RWPE1 (cell line): Measurements from ENCODE around the gene RNASE2.
"Not testable (repeated sequence)": the region's sequence is repeated elsewhere in the genome, so short reads cannot be mapped to it uniquely, and the experiment has no call there.

Experiments
- CTCF ChIA-PET: fragments of 350-600 bp; sonication (Branson Sonifier 250); formaldehyde crosslinking; extraction: SDS; loops from one replicate; lab custom pipeline; 2021; lab: Yijun Ruan, JAX
- POLR2A ChIA-PET: fragments of 400-600 bp; formaldehyde crosslinking; extraction: SDS; loops from one replicate; lab custom pipeline; 2020; ENCODE audit warnings: antibody characterized with exemption; ENCODE audit not compliant: low non-redundant PET; lab: Yijun Ruan, JAX
- DNase-seq: peaks from one replicate; pipeline ENCODE4 v3.0.0; 2012; ENCODE audit warnings: low spot score
- H3K27ac ChIP-seq: fragments of 450-650 bp; 2 replicates; pipeline ENCODE4 v1.5.1; 2017
- TF ChIP-seq, protein P1 (sequence below): fragments of 450-650 bp; conservative IDR thresholded peaks from 2 replicates; pipeline ENCODE4 v1.5.1; 2017; ENCODE audit warnings: low read depth, mild to moderate bottlenecking

RNASE2 gene

DNA sequence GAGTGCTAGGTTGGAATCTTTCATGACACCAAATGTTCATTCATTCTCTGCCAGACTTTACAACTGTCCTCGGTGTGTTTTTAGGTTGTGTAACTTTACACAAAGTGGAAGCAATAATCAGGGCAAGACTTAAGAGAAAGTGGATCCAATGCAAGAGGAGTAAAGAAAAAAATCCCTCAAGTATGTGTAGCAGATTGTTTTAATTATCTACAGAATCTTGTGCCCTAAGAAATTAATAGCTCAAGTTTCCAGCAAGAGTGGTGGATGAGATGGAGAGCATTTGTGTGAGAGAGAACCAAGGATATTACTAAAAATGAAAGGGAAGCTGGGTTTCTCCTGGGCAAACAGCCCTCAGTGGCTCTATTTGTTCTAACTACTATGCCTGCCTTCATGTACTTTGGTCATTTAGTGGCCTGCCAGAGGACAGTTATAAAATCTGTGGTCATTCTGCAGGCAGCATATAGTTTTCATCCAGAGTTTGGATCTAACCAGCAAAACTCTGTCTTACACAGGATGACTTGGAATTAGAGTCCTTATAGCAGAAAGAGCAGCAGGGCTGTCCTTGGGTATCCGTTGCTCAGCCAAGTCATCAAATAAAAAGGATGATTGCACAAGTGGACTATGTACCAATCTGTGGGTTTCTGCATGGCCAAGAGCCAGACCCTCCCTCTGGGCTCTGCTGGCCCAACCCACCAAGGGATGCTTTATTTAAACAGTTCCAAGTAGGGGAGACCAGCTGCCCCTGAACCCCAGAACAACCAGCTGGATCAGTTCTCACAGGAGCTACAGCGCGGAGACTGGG, at the start of gene RNASE2:
RNASE2 (plus strand) TSS at position 752 of the 802 bp plus-strand sequence. CDS start 285 bp downstream, outside the sequence.
- DNase-seq, CTCF ChIA-PET: not testable (repeated sequence)

DNA sequence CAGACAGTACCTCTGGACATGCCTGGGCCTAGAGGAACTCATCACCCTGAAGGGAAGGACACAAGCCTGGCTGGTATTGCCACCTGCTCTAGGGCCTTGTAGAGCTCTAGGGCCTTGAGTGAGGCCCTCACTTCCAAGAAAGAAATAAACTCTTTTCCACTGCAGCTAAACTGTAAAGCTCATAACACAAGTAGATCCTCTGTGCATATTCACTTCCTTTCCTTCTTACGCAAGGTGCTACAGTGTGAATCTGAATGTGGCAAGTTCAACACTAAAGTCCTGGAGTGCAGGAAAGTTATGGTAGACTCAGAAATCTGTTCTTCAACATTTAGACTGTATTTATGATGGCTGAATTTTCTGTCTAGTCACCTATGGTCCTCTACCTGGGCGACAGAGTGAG, 49.6 kb upstream of the RNASE2 start:
- no peak for DNase-seq
- TF ChIP-seq, protein P1, sequence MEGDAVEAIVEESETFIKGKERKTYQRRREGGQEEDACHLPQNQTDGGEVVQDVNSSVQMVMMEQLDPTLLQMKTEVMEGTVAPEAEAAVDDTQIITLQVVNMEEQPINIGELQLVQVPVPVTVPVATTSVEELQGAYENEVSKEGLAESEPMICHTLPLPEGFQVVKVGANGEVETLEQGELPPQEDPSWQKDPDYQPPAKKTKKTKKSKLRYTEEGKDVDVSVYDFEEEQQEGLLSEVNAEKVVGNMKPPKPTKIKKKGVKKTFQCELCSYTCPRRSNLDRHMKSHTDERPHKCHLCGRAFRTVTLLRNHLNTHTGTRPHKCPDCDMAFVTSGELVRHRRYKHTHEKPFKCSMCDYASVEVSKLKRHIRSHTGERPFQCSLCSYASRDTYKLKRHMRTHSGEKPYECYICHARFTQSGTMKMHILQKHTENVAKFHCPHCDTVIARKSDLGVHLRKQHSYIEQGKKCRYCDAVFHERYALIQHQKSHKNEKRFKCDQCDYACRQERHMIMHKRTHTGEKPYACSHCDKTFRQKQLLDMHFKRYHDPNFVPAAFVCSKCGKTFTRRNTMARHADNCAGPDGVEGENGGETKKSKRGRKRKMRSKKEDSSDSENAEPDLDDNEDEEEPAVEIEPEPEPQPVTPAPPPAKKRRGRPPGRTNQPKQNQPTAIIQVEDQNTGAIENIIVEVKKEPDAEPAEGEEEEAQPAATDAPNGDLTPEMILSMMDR, result no peak
- POLR2A ChIA-PET, result no interaction called here
- H3K27ac ChIP-seq, result no peak overlapping the region
- CTCF ChIA-PET, result no interaction called here

More for the DNA sequence above, at the start of gene RNASE2:
- POLR2A ChIA-PET, H3K27ac ChIP-seq: not testable (repeated sequence)

DNA sequence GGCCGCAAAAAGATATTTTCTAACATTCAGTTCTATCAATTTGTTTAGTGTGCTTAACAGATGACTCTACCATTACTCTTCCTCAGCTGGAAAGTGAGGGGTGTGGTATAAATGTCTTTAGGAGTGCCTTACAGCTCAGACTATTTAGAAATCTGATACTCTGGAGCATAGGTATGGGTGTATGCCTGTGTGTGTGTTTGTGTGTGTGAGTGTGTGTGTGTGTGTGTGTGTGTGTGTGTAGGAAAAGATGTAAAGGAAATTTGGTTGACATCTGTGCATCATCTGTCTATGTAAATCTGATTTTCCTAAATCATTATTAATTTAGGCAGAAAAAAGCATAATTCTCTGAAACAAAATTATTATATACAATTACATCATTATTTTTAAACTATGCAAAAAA, 48.1 kb upstream of the RNASE2 start:
- POLR2A ChIA-PET, result no interaction called here
- no peak overlapping the region for H3K27ac ChIP-seq
- DNase-seq, result no peak
- CTCF ChIA-PET, result interaction anchor here (0.7 kb wide), 1 partner anchor 402 kb away, joined by 6 read pairs; no protein-coding TSS in a partner anchor
- TF ChIP-seq, protein P1, result no peak

DNA sequence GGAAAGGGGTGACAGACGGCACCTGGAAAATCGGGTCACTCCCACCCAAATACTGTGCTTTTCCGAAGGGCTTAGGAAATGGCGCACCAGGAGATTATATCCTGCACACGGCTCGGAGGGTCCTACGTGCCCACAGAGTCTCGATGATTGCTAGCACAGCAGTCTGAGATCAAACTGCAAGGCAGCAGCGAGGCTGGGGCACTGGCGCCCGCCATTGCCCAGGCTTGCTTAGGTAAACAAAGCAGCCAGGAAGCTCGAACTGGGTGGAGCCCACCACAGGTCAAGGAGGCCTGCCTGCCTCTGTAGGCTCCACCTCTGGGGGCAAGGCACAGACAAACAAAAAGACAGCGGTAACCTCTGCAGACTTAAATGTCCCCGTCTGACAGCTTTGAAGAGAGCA, 44.5 kb upstream of the RNASE2 start:
- CTCF ChIA-PET, POLR2A ChIA-PET, DNase-seq, H3K27ac ChIP-seq: not testable (repeated sequence)

DNA sequence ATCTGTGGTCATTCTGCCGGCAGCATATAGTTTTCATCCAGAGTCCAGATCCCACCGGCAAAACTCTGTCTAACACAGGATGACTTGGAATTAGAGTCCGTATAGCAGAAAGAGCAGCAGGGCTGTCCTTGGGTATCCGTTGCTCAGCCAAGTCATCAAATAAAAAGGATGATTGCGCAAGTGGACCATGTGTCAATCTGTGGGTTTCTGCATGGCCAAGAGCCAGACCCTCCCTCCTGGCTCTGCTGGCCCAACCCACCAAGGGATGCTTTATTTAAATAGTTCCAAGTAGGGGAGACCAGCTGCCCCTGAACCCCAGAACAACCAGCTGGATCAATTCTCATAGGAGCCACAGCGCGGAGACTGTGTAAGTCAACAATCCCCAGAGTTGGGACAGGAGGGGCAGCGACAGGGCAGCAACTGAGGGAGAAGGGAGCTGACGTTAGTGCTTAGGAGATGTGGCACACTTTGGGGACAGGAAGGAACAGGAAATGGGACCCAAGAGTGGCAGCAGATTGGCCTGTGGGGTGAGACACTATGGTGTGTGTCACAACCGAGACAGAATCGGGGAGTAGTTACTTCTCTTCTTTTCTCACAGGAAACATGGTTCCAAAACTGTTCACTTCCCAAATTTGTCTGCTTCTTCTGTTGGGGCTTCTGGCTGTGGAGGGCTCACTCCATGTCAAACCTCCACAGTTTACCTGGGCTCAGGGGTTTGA, 36.1 kb upstream of the RNASE2 start:
- H3K27ac ChIP-seq, DNase-seq, CTCF ChIA-PET, POLR2A ChIA-PET: not testable (repeated sequence)

DNA sequence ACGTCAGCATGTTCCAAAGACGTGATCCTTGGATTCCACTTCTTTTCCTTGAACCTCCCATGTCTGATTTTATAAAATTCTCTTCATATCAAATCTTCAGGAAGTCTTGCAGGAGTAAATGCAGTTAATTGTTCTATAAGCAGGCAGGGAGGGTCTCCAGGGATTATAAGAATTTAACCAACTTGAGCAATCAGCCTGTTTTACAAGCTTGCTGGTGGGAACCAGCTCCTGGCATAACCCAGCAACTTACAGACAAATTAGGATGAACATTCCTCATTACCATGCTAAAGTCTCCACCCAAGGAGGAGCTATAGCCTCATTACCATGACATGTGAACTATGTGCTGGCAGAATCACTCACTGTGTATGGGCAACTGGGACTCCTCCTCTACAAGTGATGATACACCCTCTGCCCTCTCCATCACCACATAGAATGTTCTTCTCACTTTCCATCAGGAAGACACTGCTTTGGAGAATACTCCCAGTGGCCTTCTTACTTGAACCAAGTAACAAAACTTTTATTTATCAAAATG, 31.5 kb upstream of the RNASE2 start:
- POLR2A ChIA-PET, DNase-seq, H3K27ac ChIP-seq, CTCF ChIA-PET: not testable (repeated sequence)

DNA sequence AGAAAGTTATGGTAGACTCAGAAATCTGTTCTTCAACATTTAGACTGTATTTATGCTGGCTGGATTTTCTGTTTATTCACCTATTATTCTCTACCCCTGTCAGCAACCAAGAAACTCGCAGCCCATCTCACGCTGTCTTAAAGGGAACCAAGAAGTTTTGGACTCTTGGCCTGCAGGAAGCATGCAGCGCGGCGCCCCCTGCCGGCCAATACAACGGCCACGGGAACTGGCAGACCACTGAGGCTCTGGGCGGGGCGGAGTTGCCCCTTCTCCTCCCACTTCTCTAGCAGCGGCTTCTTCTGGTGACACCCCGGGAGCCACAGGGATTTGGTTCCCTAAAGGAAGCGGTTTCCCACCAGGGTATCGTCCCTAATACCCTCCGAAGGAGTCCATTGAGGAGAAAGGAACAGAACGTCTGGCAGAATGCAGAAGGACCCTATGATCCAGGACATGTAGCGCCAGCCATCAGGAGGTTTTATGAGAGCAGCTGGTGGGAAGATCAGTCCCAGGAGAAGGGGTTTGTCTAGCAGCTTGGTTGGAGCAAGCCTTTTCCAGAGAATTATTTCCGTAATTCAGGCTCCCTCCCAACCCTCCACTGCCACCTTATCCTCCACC, 21.0 kb upstream of the RNASE2 start:
- no peak overlapping the region for H3K27ac ChIP-seq
- CTCF ChIA-PET, result interaction anchor here (0.6 kb wide), 1 partner anchor 37 kb away, joined by 6 read pairs; no protein-coding TSS in a partner anchor
- TF ChIP-seq, protein P1, result peak; percentile 36
- no peak for DNase-seq
- POLR2A ChIA-PET, result no interaction called here

DNA sequence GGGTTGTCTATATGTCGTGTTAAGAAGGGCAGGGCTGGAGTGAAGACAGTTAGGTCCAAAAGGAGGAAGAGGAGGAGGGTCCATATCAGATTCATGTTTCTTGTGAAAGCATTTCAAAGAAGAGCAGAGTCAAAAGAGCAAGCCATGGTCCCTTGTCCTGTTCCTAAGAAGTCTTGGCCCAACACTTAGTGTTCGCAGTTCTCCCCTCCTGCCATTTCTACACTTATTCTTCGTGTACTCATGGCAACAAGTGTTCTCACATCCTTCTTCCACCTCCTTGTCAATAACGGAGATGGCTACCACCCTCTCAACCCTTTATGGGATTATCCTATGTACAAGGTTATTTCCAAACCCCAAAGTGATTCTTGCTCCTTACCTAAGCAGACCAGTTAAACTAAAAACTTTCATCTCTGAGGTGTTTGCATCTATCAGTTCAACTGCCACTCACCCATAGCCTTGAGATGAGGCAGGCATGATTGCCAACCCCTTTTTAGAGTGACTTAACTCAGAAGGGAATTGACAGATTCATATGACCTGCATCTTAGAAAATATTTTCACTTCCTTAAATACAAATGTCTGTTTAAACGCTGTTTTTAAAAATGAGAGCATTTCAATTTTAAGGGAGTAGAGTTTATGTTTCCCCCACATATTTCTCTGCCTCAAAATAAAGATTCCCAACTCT, 19.8 kb upstream of the RNASE2 start:
- TF ChIP-seq, protein P1, result no peak
- no peak overlapping the region for H3K27ac ChIP-seq
- DNase-seq, result no peak
- POLR2A ChIA-PET, result no interaction called here
- CTCF ChIA-PET, result no interaction called here

DNA sequence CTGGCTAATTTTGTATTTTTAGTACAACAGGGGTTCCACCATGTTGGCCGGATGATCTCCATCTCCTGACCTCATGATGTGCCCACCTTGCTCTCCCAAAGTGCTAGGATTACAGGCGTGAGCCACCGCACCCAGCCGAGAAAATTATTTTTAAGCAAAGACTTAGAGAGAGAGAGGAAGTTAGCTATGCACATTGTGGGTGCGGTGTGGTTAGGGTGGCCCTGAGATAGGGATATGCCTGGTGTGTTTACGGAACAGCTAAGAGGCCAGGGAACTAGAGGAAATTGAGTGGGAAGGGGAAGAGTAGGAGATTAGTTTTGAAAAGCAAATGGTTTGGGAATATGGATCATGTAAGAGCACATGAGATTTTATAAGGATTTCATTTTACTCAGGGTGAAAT, 10.1 kb upstream of the RNASE2 start:
- CTCF ChIA-PET, H3K27ac ChIP-seq, POLR2A ChIA-PET, DNase-seq: not testable (repeated sequence)

DNA sequence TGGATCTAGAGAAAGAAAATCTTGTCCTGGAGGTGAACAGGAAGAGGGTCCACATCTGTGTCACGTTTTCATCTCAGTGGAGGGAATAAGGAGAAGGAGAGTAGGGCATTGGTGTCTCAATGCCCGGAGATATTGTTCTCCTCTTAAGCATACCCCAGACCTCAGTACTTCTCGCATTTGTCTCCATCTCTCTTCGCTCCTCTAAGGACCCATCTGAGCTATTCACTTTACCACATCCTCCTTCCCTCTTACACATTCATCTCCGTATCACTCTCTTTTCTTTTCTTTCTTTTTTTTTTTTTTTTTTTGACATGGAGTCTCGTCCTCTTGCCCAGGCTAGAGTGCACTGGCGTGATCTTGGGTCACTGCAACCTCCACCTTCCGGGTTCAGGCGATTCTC, 8.6 kb upstream of the RNASE2 start:
- DNase-seq, POLR2A ChIA-PET, CTCF ChIA-PET, H3K27ac ChIP-seq: not testable (repeated sequence)

DNA sequence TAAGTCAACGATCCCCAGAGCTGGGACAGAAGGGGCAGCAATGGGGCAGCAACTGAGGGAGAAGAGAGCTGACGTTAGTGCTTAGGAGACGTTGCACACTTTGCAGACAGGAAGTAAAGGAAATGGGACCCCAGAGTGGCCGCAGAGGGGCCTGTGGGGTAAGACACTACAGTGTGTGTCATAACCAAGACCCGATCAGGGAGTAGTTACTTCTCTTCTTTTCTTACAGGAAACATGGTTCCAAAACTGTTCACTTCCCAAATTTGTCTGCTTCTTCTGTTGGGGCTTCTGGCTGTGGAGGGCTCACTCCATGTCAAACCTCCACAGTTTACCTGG, 219 bp downstream of the RNASE2 start:
- CTCF ChIA-PET, H3K27ac ChIP-seq, POLR2A ChIA-PET, DNase-seq: not testable (repeated sequence)
